Activated CD8-positive, alpha-beta memory T cell treated with anti-CD3 and anti-CD28 coated beads for 1 hour (primary cell): ENCODE results near the gene PRUNE2.
"Not testable (repeated sequence)": the region's sequence is repeated elsewhere in the genome, so short reads cannot be mapped to it uniquely, and the experiment has no call there.

Experiments used
- DNase-seq, 2 donors: peaks; one replicate each; pipeline ENCODE4 v3.0.0-alpha.2; 2020; ENCODE audit warnings: low read depth in 1 of 2; ENCODE audit errors: extremely low read depth in 1 of 2

PRUNE2 gene

DNA sequence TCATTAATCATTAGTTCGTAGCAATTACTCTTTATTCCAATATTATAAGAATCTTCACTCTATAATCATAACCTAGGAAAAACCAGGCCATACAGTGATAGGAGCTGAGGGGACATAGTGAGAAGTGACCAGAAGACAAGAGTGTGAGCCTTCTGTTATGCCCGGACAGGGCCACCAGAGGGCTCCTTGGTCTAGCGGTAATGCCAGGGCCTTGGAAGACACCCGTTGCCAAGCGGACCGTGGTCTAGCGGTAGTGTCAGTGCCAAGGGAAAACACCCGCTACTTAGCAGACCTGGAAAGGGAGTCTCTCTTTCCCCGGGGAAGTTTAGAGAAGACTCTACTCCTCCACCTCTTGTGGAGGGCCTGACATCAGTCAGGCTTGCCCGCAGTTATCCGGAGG, 239.9 kb downstream of the PRUNE2 start:
- not testable (repeated sequence) for DNase-seq

DNA sequence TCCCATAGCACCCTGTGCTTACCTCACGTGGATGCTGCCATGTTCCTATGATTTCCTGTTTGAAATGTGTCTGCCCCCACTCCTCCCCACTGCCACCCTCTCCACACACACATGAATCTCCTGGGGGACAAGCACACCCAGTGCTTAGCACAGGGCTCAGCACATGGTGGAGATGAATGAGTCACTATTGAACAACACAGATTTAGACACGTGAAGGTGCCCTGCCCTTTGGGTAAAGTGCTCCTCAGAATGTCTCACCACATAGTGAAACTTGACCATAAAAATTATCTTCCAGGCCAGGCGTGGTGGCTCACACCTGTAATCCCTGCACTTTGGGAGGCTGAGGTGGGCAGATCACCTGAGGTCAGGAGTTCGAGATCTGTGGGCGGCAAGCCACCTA, 240.5 kb downstream of the PRUNE2 start:
- DNase-seq, result no peak

DNA sequence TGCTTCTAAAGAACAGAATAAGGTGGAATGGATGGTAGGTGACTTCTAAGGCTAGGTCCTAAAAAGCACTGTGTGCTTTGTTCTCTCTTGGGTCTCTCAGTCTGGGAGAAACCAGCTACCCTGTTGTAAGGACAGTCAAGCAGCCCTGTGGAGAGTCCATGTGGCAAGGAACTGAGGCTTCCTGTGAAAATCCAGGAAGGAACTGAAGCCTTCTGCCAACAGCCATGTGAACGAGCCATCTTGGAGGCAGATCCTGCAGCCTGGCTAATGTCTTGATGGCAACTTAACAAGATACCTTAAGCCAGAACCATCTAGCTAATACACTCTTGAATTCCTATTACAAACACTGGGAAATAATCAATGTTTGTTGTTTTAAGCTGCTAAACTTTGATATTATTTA, 241.8 kb downstream of the PRUNE2 start:
- DNase-seq, result no peak

DNA sequence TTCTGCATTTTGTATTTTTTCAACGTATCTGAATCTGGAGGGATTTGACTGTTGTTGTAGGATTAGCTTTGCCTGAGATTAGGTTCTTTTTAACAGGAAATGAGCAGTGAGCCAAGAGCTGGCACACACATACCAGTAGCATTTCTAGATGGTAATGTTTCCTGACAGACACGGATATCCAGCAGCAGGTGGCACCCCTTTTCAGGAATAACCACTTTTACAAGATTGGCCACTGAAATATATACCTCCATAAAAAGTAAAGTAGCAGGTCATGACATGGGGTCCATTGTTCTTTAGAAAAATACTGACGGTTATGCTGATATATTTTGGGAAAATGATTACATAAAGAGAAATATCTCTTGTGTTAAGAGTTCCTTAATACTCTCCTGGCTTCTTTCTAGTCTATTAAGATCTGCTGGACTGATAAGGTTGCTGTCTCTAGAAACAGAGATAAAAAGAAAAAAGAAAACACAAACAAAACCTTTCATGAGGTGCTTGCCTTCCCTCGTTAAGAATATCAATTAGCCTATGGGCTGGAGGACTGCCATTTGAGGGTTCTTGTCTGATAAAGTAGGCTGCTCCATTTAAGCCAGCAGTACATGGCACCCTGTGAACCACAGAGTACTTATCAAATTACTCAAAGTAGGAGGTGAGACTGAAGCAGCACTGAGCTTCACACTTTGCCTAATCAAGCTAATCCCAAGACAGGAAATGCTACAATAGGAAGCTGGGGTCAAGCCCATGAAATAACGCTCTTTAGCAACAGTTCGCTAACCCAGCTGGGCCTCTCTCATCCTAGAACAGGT, 243.2 kb downstream of the PRUNE2 start:
- no peak for DNase-seq

DNA sequence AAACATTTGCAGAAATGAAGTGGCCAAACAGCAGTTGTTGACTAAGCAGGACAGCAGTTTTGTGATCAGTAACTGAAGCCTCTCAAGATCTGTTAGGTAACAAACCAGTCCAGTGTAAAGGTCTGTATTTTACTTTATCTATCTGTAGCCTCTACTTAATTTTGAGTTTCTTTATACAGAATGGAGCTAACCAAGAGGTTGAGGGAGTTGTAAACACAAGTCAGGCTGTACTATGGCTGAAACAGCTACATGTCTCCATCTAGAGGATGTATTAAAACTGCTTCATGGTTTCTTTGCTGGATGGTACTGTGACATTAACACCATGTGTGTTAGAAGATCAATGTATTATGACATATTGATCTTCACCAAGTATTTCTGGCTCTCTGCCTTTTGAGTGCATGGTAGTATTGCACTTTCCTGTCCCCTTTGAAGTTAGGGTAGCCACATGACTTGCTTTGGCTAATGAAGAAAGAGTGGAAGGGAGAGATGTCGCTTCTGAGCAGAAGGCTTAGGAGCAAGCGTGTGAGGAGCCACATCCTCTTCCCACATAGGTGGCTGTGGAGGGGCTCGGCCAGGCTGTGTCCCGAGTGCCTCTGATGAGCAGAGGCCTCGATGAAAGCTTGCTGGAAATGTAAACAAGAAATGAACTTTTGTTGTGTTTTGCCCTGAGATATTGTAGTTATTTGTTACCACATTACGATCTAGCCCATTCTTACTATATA, 247.2 kb downstream of the PRUNE2 start:
- DNase-seq, result no peak

DNA sequence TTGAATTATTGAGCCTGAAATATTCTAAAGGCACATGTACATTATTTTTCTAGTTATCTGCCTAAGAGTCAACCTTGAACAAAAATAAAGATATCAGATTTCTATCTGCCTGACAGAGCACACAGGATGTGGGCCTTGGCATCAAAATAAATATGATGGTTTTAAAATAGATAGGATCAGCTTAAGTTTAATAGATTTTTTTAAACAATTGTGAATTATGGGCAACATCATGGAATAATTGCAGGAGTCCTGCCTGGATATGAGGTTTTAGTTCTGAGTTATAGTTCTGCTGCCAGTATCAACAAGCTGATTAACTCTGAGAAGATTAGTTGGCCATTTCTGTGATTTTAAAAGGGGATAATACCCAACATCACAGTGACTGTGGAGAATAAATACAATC, 248.6 kb downstream of the PRUNE2 start:
- no peak for DNase-seq

DNA sequence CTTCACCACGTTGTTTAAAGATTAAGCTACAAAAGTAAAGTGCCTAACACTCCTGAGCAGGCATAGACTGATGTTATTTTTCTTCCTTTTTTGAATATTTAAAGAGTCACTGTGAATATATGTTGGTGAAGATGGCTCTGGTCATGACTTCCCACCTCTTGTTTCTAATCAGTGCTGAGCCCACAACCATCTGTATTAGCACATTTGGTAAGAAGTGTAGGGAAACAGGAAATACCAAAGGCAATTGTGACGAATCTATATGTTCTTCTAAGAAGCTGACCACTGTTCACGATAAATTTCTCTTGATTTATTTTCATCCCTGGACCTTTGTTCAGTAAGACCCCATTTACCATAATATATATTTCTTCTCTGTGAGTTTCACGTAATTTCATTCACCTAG, 249.9 kb downstream of the PRUNE2 start:
- no peak for DNase-seq

DNA sequence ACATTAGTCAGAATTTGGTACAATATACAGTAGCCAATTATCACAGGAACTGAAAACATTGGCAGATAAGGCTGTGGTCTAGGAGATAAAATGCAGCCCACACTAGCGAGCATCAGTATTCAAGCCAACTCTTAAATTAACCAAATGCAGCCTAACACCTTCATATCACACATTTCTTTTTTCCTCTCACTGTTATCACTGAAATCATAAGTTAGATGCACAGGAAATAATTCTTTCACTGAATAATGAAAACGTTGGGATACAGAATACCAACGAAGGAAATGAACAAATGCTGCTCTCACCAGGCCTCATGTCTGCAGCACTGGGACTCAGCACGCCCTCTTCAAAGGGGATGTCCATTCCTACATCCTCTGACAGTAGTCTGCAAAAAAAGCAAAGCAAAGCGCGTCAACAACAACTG, 250.8 kb downstream of the PRUNE2 start:
- DNase-seq, result no peak

DNA sequence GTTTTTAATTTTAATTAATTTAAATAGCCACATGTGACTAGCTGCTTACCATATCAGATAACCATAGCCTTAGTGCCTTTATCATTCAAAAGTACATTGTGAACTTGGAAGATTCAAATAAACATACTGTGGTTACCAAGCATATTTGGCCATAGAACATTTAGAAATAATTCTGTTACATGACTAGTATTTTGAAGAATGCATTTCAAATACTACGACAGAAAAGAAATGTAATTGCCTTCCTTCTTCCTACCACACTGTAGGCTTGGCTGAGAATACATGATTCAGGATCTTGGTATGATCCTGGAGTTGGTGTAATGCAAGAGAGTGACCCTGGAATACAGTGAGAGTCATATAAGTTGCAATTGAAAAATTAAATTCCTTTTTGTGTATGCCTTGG, 251.3 kb downstream of the PRUNE2 start:
- DNase-seq, result no peak

DNA sequence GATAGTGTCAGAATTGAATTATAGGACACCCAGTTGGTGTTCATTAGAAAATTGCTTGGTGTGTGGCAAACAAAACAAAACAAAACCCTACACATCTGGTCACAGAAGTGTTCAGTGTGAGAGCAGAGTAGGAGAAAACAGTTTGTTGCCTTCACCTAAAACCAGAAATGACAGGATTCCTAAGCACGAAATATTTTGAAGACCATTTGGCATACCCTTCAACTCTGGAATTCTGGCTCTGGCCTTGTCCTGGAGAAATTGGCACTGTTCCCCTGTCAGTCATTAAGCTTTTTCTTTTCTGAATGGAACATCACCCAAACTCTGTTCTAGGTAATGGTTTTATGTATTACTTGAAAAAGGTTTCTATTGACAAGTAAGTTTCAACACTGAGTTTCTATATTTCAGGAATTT, 251.9 kb downstream of the PRUNE2 start:
- no peak for DNase-seq

DNA sequence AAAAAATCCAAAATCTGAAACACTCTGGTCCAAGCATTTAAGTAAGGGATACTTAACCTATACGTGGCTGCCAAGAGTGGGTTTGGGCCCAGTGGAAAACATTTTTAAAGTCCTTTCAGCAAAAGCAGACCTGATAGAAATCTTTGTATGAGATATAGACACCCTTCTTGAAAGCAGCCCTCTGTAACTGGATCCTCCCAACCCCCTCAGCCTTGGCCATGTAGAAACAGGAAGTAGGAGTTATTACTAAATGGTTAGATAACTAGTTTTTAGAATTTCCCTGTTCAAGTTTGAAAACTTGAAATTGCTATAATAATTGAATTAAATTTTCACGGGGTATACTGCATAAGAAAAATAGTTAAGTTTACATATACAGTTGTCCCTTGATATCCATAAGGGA, 253.0 kb downstream of the PRUNE2 start:
- no peak for DNase-seq

DNA sequence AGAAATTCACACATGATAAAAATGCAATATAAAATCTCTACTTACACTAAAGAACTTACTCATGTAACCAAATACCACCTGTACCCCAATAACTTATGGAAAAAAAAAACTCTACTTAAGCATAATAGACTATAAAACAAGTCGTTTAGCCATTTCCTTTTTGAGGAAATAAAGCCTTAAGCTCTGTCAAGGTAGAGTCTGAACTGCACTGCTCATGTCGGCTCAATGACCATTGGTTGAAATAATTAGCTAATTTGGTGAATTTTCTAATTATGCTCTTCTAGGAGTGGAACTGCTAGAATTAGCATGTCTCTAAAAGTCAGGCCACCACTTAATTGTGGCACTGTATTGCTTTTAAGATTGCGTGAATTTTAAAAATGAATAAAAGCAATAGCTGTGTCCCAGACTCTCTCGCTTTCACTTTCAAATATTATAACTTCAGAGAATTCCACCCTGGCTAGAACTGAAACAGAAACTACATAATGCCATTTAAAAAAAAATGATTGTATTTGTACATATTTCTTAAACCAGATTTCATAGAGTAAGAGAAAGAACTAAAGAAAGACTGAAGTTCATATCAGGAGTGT, 254.7 kb downstream of the PRUNE2 start:
- no peak for DNase-seq

DNA sequence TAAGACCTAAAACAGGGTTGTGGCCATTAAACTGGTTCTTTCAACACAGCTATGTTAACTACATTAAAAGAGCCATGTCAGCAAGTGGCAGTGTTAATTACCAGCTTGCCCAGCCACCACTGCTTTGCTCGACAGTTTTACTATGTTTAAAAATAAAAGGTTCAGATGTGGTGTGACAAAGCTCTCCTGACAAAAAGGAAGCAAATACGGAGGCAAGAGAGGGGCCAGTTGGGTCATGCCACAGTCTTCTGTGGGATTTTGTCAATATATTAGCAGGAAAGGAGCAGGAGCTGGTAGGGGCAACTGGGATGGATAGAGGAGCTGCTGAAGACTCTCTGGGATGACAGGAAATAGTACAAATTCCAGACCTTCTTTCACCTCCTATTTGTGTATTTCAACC, 255.2 kb downstream of the PRUNE2 start:
- DNase-seq, result no peak

DNA sequence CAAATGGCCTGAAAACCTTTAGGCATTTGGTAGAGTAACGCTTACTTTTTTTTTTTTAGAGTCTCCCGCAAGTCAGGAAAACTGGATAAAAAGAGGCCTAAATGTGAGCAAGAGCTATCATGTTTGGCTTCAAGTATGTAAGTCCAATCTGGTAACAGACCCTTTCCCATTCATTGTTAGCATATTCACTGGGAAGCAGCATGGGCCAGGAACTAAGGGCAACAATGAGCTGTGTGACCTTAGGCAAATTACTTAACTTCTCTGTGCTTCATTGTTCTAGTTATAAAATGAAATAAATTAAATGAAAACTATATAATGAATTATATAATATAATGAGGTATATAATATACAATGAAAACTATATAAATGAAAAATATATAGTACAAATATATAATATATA, 256.0 kb downstream of the PRUNE2 start:
- no peak for DNase-seq

DNA sequence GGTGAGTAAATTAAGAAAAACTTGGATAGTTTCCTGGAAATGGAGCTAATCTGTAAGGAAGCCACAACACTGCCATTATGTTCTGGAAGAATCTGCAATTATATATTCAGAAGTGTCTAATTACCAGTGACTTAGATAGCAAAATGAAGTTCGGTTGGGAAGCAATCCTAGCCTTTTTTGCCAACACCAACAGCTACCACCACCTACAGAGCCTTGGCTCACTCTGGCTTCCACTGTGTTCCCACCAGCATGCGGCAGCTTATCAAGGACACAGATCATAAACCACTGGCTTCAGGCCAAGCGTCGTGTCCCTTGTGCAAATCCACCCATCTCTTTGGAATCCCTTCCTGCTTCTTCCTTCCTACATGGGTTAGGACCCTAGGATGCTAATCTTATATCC, 259.7 kb downstream of the PRUNE2 start:
- no peak for DNase-seq

DNA sequence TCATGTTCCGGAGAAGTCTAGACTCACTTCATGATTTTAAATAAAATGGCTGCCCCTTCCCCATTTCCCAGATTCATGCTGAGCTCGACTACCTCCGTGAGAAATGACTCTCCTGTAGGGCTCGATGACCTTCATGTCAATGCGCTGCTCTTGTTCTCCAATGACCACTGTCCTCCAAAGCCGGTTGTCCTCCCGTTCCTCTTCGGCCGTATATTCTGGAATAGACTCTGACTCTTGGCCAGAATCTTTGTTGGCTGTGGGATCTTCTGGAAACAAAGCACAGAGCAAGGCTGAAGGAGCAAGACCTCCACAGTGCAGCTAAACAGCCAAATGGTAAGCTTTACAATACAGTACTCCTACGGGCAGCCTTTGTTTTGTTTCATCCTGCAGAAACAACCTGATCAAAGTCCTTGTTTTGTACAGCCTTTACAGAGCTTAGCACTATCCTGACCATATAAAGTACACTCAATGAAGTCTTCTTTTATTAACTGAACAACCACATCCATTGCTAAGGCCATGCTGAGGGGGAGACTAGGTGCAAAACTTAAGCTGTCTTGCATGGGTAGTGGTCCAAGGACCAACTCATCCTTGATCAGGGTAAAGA, 261.2 kb downstream of the PRUNE2 start:
- DNase-seq, result no peak

DNA sequence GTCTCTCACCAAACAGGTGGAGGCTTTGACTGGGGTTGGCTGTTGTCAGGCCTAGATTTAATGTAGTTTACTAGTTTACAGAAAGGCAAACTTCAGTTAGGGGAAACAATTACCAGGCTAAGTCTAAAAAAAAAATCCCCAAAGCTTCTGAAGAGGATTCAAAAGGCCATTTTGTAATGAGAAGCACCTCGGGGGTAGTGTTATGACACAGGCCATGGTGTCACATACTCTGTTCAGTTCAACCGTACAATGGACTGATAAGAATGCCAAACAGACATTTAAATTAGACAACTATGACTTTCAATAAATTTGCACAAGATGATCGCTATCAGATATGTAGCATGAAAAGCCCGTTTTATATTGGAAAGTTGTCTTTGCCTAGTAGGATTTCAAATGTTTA, 261.7 kb downstream of the PRUNE2 start:
- DNase-seq, result no peak

DNA sequence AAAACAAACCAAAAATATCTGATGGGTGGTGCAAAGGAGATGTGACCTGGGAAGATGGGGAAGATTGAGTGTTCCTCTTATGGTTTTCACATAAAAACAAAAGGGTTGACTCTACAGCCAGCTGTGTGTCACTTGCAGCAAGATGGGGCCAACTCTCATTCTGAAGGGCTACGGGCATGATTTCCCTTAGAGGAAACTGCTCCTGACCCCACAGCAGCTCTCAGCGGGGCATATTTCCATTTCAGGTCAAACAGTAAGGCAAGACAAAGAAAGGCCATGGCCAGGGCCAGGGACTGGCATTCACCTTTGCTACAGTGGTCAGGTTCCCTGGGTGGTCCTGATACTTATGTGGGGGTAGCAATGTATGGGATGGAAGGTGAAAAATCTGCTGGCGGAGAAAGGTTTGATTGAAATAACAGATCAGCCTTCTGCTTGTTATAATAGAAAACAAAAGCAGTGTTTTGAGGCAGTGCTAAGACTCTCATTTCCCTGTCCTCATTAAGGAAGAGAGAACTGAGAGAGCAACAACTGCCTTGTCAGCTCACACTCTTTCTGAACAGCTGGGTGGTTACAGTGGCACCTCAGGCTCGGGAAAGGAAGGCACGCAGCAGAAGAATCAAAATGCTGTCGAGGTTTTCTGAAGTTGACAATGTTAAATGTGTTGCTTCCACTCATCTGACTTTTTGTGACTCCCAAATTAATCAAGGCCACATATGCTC, 262.4 kb downstream of the PRUNE2 start:
- no peak for DNase-seq

DNA sequence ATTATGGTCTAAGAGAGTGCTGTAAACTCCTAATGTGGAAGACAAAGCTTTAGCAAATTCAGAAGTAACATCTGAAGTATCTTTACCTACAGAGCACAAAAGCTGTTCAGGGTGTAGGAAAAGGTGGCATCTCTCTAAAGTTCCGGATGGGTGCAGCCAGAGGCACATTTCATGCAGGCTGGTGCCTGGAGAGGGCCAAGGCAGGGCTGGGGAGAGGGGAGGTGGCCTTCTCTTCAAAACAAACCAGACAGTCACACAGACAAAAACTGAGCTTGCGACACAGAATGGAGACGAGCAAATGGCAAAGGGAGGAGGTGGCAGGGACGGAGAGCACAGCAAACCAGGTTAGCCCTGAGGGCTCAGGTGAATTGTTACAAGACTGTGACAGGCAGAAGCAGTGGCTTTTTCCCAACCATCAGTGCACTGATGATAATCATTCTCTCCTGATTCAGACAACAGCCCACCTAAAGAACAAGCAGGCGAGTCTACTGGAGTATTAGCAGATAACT, 263.2 kb downstream of the PRUNE2 start:
- DNase-seq, result no peak

DNA sequence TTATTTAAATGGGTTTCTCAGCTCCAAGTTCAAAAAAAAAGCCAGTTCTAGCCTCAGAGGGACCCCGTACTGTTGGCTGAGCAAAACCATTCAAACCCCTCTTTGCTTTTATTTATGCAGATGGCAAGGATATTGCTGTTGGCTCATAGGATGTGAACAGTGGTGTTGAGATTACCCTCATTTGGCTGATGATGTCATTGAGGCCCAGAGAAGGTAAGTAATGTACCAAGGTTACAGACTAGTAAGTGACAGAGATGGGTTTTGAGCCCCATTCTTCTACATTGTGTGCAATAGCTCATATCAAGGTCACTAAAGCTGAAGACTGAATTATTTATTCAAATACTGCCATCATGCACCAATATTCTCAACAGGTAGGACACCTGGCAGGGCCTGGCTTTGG, 263.8 kb downstream of the PRUNE2 start:
- DNase-seq, result no peak

DNA sequence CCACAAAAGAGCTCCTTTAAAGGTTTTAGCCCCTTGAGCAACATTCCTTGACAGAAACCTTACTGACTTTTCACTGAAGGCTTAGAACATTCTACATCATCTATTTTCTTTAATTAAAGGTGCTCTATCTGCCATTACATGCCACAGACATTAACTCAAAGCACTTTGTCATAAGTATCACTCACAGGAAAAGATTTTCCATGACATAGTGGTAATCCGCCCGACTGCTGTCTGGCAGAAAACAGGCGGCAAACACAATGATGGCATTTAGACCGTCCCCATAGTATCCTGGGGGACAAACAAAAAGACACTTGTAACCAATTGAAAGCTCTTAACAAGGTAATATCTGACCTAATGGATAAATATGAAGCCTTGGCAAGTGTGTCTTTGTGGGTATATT, 267.9 kb downstream of the PRUNE2 start:
- no peak for DNase-seq
